Measurements from ENCODE around the gene GSS.

Gene GSS

DNA sequence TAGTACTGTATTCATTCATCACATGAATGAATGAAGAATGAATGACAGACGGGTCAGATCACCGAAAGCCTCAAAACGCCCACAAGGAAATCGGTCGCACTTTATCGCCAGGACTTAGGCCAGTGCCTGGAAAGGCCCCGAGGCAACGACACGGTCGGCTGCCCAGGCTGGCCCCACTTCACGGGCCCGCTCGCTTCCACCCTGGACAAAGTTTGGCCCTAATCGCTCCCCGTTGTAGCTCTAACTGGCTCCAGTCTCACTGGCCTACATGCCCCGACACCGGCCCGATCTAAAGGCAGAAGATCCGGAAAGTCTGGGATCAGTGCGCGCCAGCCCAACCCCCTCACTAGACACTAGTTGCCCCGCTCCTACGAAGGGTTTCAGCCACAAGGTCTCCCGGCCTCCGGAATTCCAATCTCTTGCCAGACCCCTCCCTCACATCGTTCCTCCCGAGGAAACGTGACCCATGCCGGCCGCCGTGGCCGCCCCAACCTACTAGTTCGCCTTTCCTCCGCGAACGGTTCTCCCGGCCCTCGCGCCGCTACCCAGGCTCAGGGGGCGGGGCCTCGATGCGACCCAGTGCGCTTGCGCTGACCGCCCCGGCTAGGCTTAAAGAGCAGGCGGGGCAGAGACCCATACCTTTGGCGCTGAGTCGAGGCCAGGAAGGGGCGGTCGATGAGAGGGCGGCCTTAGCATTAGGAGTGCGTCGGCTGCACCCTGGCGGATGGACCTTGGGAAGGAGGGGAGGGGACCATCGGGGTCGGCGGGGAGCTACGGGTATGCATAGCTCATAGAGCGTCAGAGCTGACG lies at the start of gene GSS, which contains the start of gene MYH7B:
GSS (minus strand) TSS at position 576 of the 810 bp plus-strand sequence. CDS start 3,954 bp downstream, outside the sequence.
MYH7B (plus strand) TSS at position 638 of the 810 bp plus-strand sequence. CDS start 22,138 bp downstream, outside the sequence.
- peak; percentile 94 for DNase-seq (ENCODE audit: low spot score)

DNA sequence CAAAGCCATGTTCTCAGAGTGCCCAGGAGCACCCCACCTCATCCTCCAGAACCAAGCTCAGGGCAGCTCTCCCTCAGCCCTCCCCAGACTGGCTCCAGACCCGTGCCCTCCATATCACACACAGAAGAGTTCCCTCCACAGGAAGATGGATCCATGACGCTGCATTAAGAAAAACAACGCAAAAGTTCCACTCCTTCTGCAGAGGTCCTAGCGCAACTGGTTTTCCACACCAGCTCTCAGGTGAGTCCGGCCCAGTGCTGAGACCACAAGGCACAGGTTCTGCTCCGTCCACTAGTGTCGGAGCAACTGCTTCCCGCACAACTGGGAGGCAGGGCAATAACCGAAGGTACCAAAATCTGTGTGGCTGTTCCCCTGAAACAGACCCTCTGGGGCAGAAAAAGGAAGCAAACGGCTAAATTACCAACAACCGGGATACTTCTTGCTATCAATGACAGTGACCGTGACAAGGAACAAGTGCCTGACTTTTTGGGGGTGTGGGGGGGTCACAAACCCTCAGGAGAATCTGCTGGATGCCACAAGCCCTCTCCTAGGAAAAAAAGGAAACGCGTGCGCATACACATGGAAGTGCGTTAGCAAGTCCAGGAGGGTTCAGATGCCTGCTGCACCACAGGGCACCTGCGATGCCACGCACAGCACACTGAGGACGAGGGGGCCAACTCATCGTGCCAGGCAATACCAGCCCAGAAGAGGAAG lies 49.3 kb upstream of the GSS start:
- DNase-seq (ENCODE audit: low spot score): no peak

DNA sequence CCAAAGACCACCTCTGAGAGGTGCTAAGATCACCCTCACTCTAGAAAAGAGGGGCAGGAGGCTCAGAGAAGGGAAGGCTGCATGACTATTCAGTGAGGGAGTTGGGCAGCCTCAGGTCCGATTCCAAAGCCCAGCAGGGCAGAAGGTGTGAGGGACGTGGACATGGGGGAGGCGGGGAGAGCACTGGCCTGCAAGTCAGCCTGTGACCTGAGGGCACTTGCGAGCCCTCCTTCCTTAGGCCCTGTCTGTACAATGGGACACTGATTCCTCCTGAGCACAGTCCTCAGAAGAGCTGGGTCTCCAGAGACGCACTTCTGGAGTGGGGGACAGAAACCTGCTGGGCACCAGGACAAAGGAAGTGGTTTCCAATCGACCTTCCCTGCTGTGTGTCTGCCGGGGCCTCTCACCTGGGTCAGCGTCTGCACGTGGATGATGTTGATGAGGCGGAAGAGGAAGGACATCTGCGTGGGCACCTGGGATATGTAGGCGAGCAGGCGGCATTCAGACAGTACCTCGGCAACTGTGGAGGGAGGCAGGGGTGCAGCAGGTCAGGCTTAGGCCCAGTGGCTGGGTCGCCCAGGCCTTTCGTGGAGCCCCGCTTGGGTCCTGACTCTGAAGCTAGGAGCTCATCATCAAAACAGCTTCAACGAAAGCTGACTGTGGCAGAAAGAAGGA lies 48.6 kb upstream of the GSS start:
- DNase-seq (ENCODE audit: low spot score): no peak

DNA sequence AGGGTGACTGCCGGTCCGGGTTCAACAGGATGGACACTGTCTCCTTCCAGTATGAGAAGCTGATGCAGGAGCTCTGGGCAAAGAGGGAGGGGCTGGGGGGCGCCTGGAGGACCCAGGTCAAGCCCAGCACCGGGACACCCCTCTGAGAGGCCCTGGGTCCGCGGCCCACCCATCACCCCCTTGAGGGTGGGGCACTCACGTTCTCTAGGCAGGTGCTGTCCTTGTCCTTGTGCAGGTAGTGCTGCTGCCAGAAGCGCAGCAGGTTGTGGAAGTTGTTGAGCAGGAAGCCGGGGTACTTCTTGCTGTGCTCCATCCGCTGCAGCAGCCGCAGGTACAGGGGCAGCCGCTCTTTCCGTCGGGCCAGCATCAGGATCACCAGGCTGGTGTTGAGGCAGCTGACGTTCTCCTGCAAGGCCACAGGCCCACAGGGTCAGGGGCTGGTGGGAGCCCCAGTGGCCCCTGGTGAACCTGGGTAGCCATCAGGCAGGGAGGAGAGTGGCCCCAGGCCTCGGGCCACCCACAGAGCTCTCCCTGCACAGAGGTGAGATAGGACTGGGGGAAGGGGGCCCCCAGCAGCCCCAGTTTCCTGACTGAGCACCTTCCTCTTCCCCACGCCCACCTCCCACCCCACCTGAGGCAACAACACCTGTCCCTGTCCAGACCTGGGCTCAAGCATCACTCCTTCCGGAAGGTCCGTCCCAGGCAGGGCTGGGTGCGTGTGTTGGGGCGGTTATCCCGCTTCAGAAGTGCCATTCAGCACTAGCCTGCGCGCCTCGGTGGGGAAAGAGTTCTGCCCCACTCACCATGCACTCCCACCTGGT lies 47.8 kb upstream of the GSS start:
- DNase-seq (ENCODE audit: low spot score): no peak

DNA sequence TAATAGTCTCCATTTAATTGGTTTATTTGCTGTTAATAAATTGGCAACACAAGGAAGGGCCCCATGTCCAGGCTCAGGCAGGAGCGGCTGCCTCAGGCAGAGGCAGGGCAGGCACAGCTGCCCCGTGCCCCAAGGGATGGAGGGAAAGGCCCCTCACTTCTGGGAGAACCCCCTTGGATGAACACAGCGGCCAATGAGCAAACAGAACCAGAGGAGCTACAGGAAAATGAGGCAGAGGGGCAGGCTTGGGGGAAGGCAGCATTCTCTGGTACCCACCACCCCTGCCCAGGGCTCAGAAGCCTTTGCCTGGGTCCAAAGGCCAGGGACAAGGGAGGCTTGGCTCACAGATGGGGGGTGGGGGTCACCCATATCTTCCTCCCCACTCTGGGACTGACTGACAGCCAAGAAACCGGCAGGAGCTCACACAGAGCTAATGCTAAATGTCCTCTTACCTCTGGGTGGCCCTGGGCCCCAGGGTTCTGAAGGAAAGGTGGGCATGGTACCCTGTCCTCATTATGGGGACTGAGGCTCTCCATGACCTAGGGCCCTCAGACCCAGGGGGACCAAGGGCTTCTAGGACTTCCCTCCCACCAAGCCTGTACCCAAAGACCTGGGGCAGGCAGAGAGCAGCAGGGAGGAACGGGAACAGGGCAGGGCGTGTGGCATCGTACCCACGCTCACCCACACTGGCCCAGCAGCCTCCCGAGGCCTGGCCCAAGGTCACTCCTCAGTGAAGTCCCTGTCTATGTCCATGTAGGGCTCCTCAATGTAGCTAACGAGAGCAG lies 47.0 kb upstream of the GSS start:
- DNase-seq (ENCODE audit: low spot score): no peak

DNA sequence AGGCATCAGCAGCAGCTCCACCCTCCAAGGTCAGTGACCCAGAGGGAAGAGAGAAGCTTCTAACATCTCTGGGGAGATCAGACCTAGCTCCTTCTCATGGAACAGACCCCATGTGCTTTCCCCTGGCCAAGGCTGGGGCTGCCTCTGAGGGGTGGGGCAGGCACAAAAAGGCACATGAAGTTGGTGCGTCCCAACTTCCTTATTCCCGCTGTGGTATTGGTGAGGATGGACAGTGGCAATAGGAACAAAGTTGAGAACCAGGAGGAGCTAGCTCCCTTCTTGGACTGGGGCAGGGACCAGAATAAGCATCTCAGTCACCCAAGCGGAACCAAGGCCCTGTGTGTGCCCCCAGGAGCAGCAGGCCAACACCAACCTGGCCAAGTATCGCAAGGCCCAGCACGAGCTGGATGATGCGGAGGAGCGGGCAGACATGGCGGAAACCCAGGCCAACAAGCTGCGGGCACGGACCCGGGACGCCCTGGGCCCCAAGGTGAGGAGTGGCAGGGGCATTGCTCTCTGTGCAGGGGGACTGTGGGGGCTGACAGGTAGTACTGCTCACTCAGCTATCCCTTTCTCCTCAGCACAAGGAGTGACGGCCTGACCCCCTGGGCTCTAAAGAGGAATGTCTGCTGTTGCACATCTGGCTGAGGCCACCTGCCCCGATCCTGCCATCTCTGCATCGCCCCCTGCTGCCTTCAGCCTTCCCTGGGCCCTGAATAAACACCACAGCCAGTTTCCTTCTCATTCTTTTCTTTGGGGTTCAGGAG lies 46.2 kb upstream of the GSS start:
- DNase-seq (ENCODE audit: low spot score): no peak

DNA sequence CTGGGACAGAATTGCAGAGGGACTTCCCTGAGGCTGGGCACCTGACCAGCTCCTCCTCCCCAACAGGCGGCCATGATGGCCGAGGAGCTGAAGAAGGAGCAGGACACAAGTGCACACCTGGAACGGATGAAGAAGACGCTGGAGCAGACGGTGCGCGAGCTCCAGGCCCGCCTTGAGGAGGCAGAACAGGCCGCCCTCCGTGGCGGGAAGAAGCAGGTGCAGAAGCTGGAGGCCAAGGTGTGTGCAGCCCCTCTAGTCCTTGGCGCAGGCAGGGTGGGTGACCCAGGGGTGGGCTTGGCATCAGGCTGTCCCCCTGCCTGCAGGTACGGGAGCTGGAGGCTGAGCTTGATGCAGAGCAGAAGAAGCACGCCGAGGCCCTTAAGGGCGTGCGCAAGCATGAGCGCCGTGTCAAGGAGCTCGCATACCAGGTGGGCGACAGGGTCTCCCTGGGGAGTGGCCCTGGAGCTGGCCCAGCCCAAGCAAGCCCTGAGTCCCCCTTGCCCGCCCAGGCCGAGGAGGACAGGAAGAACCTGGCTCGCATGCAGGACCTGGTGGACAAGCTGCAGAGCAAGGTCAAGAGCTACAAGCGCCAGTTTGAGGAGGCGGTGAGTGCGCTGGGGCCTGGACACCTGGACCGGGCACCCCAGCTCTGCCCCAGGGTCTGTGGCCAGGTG lies 45.5 kb upstream of the GSS start:
- DNase-seq (ENCODE audit: low spot score): no peak

DNA sequence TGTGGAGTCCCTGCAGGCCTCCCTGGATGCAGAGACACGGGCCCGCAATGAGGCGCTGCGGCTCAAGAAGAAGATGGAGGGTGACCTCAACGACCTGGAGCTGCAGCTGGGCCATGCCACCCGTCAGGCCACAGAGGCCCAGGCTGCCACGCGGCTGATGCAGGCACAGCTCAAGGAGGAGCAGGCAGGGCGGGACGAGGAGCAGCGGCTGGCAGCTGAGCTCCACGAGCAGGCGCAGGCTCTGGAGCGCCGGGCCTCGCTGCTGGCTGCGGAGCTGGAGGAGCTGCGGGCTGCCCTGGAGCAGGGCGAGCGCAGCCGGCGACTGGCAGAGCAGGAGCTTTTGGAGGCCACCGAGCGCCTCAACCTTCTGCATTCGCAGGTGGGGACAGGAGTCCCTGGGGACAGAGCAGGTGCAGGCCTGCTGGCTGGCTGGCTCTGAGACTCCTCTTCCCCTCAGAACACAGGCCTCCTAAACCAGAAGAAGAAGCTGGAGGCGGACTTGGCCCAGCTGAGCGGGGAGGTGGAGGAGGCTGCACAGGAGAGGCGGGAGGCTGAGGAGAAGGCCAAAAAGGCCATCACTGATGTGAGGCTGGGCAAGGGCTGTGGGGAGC lies 44.8 kb upstream of the GSS start:
- no peak for DNase-seq (ENCODE audit: low spot score)

DNA sequence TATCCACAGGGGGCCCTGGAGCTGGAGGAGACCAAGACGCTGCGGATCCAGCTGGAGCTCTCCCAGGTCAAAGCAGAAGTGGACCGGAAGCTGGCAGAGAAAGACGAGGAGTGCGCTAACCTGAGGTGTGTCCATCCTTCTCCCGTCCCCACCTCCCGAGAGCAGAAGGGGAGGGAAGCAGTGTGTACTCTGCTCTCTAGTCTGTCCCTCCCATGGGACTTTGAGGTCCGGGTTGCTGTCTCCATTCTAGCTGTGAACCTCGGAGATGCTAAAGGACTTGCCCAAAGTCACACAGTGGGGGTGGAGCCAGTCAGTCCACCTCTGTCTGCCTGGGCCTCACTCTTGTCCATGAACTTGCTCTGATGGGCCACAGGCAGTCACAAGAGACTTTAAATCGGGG lies 44.2 kb upstream of the GSS start:
- no peak for DNase-seq (ENCODE audit: low spot score)

DNA sequence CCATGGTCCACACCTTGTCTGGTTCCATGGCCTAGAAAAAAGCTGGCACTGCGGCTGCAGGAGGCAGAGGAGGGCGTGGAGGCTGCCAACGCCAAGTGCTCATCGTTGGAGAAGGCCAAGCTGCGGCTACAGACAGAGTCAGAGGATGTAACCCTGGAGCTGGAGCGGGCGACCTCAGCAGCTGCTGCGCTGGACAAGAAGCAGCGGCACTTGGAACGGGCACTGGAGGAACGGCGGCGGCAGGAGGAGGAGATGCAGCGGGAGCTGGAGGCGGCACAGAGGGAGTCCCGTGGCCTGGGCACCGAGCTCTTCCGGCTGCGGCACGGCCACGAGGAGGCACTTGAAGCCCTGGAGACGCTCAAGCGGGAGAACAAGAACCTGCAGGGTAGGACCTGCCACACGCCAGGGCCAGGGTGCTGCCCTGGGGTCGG lies 43.4 kb upstream of the GSS start:
- DNase-seq (ENCODE audit: low spot score): no peak

DNA sequence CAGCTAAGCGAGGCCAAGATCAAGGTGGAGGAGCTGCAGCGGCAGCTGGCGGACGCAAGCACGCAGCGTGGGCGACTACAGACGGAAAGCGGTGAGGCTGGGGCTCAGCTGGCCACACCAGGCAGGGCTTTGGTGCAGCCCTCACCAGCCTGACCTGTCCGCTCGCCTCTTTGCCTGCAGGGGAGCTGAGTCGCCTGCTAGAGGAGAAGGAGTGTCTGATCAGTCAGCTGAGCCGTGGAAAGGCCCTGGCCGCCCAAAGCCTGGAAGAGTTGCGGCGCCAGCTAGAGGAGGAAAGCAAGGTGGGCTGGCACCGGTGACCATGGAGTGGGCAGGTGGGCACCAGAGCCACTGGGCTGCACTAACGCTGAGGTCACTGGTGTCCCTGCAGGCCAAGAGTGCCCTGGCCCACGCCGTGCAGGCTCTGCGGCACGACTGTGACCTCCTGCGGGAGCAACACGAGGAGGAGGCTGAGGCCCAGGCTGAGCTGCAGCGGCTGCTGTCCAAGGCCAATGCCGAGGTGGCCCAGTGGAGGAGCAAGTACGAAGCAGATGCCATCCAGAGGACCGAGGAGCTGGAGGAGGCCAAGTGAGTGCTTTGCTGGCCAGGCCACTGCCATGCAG lies 42.8 kb upstream of the GSS start:
- no peak for DNase-seq (ENCODE audit: low spot score)

DNA sequence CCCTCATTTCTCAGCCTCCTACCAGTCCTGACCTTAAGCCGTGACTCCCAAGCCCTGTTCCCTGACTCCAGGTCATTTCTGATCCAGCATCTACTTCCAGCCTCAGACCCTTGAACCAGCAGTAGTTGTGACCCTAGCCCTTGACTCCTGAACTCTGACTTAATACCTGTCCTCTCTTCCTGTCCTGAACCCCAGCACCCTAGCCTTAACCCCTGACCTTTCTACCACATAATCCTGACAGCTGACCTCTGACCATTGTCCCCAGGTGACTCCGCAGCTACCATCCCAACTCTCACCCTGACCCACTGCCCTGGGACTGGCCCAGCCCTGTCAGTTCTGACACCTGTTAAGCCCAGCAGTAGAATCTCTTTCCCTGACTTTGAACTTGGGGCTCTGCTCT lies 42.2 kb upstream of the GSS start:
- DNase-seq (ENCODE audit: low spot score): no peak

DNA sequence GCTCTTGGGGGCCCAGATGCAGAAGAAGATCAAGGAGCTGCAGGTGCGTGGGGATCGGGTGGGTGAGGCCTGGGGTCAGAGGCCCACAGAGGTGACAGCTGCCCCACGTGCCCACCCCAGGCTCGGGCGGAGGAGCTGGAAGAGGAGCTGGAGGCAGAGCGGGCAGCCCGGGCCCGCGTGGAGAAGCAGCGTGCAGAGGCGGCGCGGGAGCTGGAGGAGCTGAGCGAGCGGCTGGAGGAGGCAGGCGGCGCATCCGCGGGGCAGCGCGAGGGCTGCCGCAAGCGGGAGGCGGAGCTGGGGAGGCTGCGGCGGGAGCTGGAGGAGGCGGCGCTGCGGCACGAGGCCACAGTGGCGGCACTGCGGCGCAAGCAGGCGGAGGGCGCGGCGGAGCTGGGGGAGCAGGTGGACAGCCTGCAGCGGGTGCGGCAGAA lies 41.5 kb upstream of the GSS start:
- no peak for DNase-seq (ENCODE audit: low spot score)

DNA sequence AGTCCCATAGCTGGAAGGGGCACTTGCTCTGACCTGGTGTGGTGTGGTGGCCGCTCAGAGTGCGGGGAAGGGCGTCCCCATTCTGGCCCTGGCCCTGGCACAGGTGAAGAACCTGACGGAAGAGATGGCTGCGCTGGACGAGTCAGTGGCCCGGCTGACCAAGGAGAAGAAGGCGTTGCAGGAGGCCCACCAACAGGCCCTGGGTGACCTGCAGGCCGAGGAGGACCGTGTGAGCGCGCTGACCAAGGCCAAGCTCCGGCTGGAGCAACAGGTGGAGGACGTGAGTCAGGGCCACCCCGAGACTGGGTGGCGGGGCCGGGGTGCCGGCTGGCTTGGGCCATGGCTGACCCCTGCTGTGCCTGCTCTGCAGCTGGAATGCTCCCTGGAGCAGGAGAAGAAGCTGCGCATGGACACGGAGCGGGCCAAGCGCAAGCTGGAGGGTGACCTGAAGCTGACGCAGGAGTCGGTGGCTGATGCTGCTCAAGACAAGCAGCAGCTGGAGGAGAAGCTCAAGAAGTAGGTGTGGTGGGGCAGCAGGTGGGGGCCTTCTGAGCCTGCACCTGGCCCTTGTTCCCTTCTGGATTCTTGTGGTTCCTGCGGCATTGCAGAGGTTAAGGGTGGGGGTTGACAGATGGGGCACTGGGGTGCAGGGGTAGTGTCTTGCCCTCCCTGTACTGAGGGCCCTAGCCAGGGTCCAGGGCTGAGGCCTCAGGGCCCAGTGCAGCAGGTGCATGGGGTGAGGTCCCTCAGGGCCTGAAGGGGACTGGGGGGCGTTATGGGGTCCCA lies 40.8 kb upstream of the GSS start:
- no peak for DNase-seq (ENCODE audit: low spot score)

DNA sequence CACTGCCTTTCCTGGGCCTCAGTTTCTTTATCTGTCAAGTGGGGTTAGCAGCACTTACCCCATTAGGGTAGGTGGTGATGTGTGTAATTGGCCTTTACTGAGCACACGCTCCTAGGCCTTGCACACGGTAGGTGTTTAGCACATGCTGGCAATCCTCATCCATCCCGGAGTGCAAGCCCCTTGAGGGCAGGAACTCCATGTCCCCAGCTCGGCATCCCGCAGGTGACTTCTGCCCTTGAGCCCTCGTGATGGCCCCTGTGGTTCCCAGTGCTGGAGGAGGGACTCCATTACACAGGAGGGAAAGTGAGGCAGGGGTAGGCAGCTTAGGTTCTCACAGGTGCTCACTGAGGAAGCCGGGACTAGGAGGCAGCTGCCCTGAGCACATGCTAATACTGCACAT lies 40.1 kb upstream of the GSS start:
- no peak for DNase-seq (ENCODE audit: low spot score)

DNA sequence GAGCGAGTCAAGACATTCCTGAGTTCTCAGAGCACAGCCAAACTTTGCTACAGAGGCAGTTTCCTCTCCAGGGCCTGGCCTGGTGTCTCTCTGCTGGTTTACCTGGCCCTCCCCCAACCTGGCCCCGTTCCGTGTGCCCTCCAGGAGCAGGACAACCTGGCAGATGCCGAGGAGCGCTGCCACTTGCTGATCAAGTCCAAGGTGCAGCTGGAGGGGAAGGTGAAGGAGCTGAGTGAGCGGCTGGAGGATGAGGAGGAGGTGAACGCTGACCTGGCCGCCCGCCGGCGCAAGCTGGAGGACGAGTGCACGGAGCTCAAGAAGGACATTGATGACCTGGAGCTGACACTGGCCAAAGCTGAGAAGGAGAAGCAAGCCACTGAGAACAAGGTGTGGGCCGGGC lies 39.6 kb upstream of the GSS start:
- DNase-seq (ENCODE audit: low spot score): no peak

DNA sequence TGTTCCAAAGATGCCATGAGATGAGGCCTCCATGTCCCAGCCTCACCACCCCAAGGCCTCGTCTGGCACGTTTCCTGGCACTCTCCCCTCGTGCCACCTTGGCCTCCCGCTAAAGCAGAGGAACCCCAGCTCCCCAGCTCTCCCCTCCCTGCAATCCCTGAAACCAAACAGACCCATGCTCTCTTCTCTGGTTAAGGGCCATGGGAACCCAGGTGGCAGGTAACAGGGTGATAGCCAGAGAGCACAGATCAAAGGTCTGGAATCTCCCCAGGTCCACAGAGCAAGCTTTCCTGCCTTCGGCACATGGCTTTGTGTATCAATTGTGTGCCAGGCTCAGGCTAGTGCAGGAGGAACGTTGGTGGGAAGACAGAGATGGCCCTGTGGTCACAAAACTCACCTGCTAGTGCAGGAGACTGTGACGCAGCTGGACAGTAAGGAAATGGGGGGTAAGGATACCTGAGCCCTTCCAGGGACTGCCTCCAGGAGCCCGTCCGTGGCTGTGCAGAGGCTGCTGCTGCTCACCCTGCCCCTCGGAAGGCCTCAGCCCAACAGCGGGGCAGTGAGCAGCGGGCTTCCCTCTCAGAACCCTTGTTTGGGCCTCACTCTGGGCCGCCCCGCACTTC lies 39.0 kb upstream of the GSS start:
- no peak for DNase-seq (ENCODE audit: low spot score)

Measured in CD4-positive, alpha-beta T cell treated with Interleukin-6 at 100 ng/mL for 8 hours (primary cell).